Measurements from ENCODE around the gene POLR3H. TPM values are rescaled to one million over a fixed set of nuclear protein-coding genes. Genes with fewer than 3 reads are reported as not detected.

POLR3H gene
- total and polyA plus RNA-seq, 10 of the 15 experiments (the other 5 are each of a cell fraction or from before 2014, with no cell fraction given) = 3.5 to 62.7 (median 24.6) TPM

DNA sequence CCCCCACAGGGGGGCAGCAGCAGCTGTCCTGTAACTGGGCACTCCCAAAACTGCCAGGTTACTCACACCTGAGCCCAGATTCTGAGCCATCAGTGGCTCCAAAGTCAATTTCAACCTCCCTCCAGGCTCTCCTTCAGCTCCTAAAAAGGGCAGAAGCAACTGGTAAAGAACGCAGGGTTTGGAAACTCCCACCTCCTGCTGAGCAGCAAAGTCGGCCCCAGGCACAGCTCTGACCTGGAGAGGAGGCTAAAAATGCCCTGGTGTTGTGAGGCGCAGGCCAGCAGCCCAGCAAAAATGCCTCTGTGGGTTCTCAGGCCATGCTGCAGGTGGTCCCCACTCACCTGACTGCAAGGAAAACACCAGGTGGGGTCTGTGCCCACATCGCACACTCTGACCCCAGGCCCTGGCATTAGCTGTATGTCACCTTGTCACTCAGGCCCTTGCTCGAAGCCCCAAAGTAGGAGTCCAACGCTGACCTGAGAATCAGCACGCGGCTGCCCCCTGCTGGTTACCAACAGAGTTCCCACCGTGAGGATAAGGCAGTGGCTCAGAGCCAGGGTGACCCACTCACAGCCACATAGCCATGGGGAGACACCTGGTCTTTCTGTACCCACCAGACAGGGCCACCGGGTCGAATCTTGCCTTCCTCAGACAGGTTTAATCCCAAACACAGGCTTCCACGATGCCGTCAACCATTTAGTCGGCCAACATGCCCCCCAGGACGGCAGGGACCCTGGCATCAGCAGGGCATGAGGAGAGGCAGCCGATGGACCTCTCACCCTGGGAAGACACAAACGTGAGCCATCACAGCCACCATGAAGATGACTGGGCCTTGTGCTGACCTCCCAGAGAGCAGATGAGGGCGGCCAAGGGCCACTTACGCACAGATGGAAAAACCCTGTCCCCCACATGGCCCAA, 11.1 kb downstream of the POLR3H start (continued):
- TF ChIP-seq, protein P1, sequence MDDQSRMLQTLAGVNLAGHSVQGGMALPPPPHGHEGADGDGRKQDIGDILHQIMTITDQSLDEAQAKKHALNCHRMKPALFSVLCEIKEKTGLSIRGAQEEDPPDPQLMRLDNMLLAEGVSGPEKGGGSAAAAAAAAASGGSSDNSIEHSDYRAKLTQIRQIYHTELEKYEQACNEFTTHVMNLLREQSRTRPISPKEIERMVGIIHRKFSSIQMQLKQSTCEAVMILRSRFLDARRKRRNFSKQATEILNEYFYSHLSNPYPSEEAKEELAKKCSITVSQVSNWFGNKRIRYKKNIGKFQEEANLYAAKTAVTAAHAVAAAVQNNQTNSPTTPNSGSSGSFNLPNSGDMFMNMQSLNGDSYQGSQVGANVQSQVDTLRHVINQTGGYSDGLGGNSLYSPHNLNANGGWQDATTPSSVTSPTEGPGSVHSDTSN (IDR thresholded peaks at IDR 0.05; ENCODE audit: insufficient replicate concordance, low read depth, low read length) = peak; percentile 56
- TF ChIP-seq RAD21 (IDR thresholded peaks at IDR 0.05; ENCODE audit: insufficient read depth, low read depth, low read length) (peak; percentile 59), SREBF2 (IDR thresholded peaks at IDR 0.05; ENCODE audit: low read length) (no peak), HDAC6 (IDR thresholded peaks at IDR 0.05; ENCODE audit: unreplicated experiment) (no peak), FOS (IDR thresholded peaks at IDR 0.05; ENCODE audit: borderline replicate concordance, extremely low read depth, insufficient read length) (no peak), IKZF1 (conservative IDR thresholded peaks at IDR 0.05) (no peak), SP1 (IDR thresholded peaks at IDR 0.05; ENCODE audit: low read depth, low read length) (no peak), BCL11A (IDR thresholded peaks at IDR 0.05; ENCODE audit: low read depth, low read length) (no peak), SMC3 (IDR thresholded peaks at IDR 0.05; ENCODE audit: borderline replicate concordance, low read length) (peak; percentile 65), LARP7 (IDR thresholded peaks at IDR 0.05) (no peak), RB1 (IDR thresholded peaks at IDR 0.05; ENCODE audit: borderline replicate concordance) (0 out of 2 replicates have a peak, but pooled peaks have one; percentile 59), NFIC (IDR thresholded peaks at IDR 0.05; ENCODE audit: low read depth, low read length) (no peak), MXI1 (IDR thresholded peaks at IDR 0.05; ENCODE audit: low read depth, low read length) (no peak), SREBF1 (IDR thresholded peaks at IDR 0.05; ENCODE audit: low read length) (no peak), ZNF217 (IDR thresholded peaks at IDR 0.05) (no peak), BRCA1 (IDR thresholded peaks at IDR 0.05; ENCODE audit: low read depth, low read length) (no peak)
- TF ChIP-seq, protein P2, sequence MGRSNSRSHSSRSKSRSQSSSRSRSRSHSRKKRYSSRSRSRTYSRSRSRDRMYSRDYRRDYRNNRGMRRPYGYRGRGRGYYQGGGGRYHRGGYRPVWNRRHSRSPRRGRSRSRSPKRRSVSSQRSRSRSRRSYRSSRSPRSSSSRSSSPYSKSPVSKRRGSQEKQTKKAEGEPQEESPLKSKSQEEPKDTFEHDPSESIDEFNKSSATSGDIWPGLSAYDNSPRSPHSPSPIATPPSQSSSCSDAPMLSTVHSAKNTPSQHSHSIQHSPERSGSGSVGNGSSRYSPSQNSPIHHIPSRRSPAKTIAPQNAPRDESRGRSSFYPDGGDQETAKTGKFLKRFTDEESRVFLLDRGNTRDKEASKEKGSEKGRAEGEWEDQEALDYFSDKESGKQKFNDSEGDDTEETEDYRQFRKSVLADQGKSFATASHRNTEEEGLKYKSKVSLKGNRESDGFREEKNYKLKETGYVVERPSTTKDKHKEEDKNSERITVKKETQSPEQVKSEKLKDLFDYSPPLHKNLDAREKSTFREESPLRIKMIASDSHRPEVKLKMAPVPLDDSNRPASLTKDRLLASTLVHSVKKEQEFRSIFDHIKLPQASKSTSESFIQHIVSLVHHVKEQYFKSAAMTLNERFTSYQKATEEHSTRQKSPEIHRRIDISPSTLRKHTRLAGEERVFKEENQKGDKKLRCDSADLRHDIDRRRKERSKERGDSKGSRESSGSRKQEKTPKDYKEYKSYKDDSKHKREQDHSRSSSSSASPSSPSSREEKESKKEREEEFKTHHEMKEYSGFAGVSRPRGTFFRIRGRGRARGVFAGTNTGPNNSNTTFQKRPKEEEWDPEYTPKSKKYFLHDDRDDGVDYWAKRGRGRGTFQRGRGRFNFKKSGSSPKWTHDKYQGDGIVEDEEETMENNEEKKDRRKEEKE (IDR thresholded peaks at IDR 0.05) = no peak
- TF ChIP-seq, protein P3, sequence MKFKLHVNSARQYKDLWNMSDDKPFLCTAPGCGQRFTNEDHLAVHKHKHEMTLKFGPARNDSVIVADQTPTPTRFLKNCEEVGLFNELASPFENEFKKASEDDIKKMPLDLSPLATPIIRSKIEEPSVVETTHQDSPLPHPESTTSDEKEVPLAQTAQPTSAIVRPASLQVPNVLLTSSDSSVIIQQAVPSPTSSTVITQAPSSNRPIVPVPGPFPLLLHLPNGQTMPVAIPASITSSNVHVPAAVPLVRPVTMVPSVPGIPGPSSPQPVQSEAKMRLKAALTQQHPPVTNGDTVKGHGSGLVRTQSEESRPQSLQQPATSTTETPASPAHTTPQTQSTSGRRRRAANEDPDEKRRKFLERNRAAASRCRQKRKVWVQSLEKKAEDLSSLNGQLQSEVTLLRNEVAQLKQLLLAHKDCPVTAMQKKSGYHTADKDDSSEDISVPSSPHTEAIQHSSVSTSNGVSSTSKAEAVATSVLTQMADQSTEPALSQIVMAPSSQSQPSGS (IDR thresholded peaks at IDR 0.05; ENCODE audit: low read length) = no peak
- TF ChIP-seq, protein P4, sequence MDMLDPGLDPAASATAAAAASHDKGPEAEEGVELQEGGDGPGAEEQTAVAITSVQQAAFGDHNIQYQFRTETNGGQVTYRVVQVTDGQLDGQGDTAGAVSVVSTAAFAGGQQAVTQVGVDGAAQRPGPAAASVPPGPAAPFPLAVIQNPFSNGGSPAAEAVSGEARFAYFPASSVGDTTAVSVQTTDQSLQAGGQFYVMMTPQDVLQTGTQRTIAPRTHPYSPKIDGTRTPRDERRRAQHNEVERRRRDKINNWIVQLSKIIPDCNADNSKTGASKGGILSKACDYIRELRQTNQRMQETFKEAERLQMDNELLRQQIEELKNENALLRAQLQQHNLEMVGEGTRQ (IDR thresholded peaks at IDR 0.05; ENCODE audit: borderline replicate concordance, low read depth, low read length) = no peak
- TF ChIP-seq, protein P5, sequence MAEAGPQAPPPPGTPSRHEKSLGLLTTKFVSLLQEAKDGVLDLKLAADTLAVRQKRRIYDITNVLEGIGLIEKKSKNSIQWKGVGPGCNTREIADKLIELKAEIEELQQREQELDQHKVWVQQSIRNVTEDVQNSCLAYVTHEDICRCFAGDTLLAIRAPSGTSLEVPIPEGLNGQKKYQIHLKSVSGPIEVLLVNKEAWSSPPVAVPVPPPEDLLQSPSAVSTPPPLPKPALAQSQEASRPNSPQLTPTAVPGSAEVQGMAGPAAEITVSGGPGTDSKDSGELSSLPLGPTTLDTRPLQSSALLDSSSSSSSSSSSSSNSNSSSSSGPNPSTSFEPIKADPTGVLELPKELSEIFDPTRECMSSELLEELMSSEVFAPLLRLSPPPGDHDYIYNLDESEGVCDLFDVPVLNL (IDR thresholded peaks at IDR 0.05; ENCODE audit: low read depth, low read length) = no peak

Data from GM12878 (cell line).